ENCODE data around the gene VPS13D. TPM values are rescaled to one million over a fixed set of nuclear protein-coding genes. Genes with fewer than 3 reads are reported as not detected.

The VPS13D gene
- total and polyA plus RNA-seq, 2 donors (not counting 3 experiments of a cell fraction or from before 2014, with no cell fraction given): 13.6 to 48.5 TPM

DNA sequence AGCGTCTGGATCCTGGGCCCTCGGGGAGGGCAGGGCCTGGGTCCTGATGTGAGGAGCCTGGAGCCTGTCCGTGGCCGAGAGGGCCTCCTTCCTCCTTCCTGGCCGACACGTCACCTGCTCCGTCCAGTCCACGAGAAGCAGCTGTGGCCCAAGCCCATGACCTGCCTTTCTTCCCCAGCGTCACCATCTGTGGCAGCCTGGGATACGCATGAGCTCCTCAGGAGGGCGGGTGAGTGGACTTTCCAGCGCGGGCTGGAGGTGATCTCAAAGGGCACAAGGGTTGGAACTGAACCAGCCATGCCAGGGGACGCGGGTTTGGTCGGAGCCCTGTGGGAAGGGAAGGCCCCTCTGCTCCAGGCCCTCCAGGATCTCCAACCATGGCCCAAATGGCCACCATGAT, 297.7 kb downstream of the VPS13D start:
- TF ChIP-seq, protein P1, sequence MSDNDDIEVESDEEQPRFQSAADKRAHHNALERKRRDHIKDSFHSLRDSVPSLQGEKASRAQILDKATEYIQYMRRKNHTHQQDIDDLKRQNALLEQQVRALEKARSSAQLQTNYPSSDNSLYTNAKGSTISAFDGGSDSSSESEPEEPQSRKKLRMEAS (IDR thresholded peaks at IDR 0.05; ENCODE audit: insufficient read depth, insufficient read length): no peak
- no peak for TF ChIP-seq FOS (IDR thresholded peaks at IDR 0.05; ENCODE audit: borderline replicate concordance, insufficient read depth, low read length)
- TF ChIP-seq EZH2 (IDR thresholded peaks at IDR 0.05; ENCODE audit: borderline replicate concordance, low read depth, low read length, severe bottlenecking): no peak
- TF ChIP-seq, protein P2, sequence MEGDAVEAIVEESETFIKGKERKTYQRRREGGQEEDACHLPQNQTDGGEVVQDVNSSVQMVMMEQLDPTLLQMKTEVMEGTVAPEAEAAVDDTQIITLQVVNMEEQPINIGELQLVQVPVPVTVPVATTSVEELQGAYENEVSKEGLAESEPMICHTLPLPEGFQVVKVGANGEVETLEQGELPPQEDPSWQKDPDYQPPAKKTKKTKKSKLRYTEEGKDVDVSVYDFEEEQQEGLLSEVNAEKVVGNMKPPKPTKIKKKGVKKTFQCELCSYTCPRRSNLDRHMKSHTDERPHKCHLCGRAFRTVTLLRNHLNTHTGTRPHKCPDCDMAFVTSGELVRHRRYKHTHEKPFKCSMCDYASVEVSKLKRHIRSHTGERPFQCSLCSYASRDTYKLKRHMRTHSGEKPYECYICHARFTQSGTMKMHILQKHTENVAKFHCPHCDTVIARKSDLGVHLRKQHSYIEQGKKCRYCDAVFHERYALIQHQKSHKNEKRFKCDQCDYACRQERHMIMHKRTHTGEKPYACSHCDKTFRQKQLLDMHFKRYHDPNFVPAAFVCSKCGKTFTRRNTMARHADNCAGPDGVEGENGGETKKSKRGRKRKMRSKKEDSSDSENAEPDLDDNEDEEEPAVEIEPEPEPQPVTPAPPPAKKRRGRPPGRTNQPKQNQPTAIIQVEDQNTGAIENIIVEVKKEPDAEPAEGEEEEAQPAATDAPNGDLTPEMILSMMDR (IDR thresholded peaks at IDR 0.05; ENCODE audit: extremely low read depth in 1 of 2, insufficient read depth in 1 of 2, low read depth in 1 of 2, low read length in 2 of 2): no peak
- no peak for TF ChIP-seq GATA2 (IDR thresholded peaks at IDR 0.05; ENCODE audit: insufficient read depth, insufficient read length, low read depth, low read length)
- no peak for TF ChIP-seq JUN (IDR thresholded peaks at IDR 0.05; ENCODE audit: borderline replicate concordance, insufficient read depth, insufficient read length, low read depth)
- no peak for TF ChIP-seq POLR2A (IDR thresholded peaks at IDR 0.05; ENCODE audit: low read depth, low read length)
- TF ChIP-seq POLR2AphosphoS5 (IDR thresholded peaks at IDR 0.05; ENCODE audit: insufficient read depth, low read depth, low read length): no peak
- TF ChIP-seq MYC (IDR thresholded peaks at IDR 0.05; ENCODE audit: low read depth, low read length): no peak
- Histone ChIP-seq H3K9me1 (replicated peaks; ENCODE audit: control insufficient read depth, extremely low read depth, insufficient read depth, low read length) (no peaks in the 10 kb centered on the region), H4K20me1 (replicated peaks; ENCODE audit: control insufficient read depth, extremely low read depth, insufficient read depth, low read length) (no peaks in the 10 kb centered on the region), H3K9me3 (replicated peaks; ENCODE audit: control insufficient read depth, insufficient read depth, low read length) (no peaks in the 10 kb centered on the region), H3K9ac (replicated peaks; ENCODE audit: extremely low read depth, insufficient read depth, low read length) (no peak overlapping the region), H3K4me1 (ENCODE audit: control insufficient read depth, extremely low read depth, insufficient read depth, low read length) (no peaks in the 10 kb centered on the region), H3K27me3 (ENCODE audit: control insufficient read depth in 2 of 2, insufficient read depth in 2 of 2, low read length in 2 of 2) (no peaks in the 10 kb centered on the region), H2AFZ (ENCODE audit: low read depth, low read length) (no peak overlapping the region), H3K27ac (ENCODE audit: insufficient read depth, low read depth, low read length) (no peak overlapping the region), H3K36me3 (ENCODE audit: control insufficient read depth in 2 of 2, extremely low read depth in 1 of 2, insufficient read depth in 2 of 2, low read length in 2 of 2) (no peaks in the 10 kb centered on the region), H3K79me2 (ENCODE audit: control insufficient read depth, insufficient read depth, low read length) (no peaks in the 10 kb centered on the region), H3K4me2 (ENCODE audit: insufficient read depth, low read length) (no peak overlapping the region), H3K4me3 (replicated peaks in 1 of 3; ENCODE audit: insufficient read depth in 1 of 3, low read depth in 1 of 3, low read length in 3 of 3) (no peak overlapping the region)
- FAIRE-seq (no peak), DNase-seq (ENCODE audit: low read depth, low spot score) (no peak)
- CTCF ChIA-PET: no interaction called here
- intact Hi-C loops (cut with micrococcal nuclease) (no loop called here), dilution Hi-C loops (cut with MboI; ENCODE audit: extremely low pct_ligation_motif_present, low sequenced_read_pairs) (no loop called here)
- POLR2A ChIA-PET: no interaction called here
- no TSS peak for BruUV-seq (replicated peaks)

All from endothelial cell of umbilical vein (primary cell).